GM23338 (cell line): ENCODE measurements around the gene CACNA2D3. TPM values are rescaled to one million over a fixed set of nuclear protein-coding genes. Genes with fewer than 3 reads are reported as not detected.
A peak's percentile ranks its signal among the peaks of the same experiment; 100 is the strongest.

ENCODE experiments used
- ATAC-seq: fragments of 200-7000 bp; cut with Tn5 transposase; 3 replicates; pipeline ENCODE4 v1.9.1; 2020
- DNase-seq: peaks from one replicate; pipeline ENCODE4 v3.0.0-alpha.2; 2015; ENCODE audit warnings: low spot score
- H2AFZ ChIP-seq: fragments of 200-600 bp; sonication (generic); 2 replicates; pipeline ENCODE4 v1.8.0; 2016; ENCODE audit warnings: antibody characterized with exemption, mild to moderate bottlenecking, moderate library complexity
- H3F3A ChIP-seq: fragments of 200-600 bp; sonication (generic); replicated peaks from 2 replicates; pipeline ENCODE4 v1.8.0; 2017; ENCODE audit warnings: antibody characterized with exemption, mixed run types, low read depth
- H3K27ac ChIP-seq: fragments of 200-600 bp; sonication (generic); 2 replicates; pipeline ENCODE4 v1.6.1; 2016; ENCODE audit warnings: low read depth
- H3K27me3 ChIP-seq: fragments of 200-600 bp; sonication (generic); 2 replicates; pipeline ENCODE4 v1.8.0; 2016; ENCODE audit warnings: mild to moderate bottlenecking, mixed run types, moderate library complexity; ENCODE audit not compliant: insufficient read depth
- H3K36me3 ChIP-seq: fragments of 200-600 bp; sonication (generic); 2 replicates; pipeline ENCODE4 v1.8.0; 2016; ENCODE audit warnings: mild to moderate bottlenecking; ENCODE audit not compliant: insufficient read depth
- H3K4me1 ChIP-seq: fragments of 200-600 bp; sonication (generic); 2 replicates; pipeline ENCODE4 v1.8.0; 2016; ENCODE audit warnings: mild to moderate bottlenecking, moderate library complexity; ENCODE audit not compliant: insufficient read depth
- H3K4me2 ChIP-seq: fragments of 200-600 bp; sonication (generic); 2 replicates; pipeline ENCODE4 v1.7.1; 2017; ENCODE audit warnings: mixed run types
- H3K4me3 ChIP-seq: fragments of 200-600 bp; sonication (generic); 2 replicates; pipeline ENCODE4 v1.6.1; 2016; ENCODE audit warnings: mixed run types
- H3K79me2 ChIP-seq: fragments of 200-600 bp; sonication (generic); replicated peaks from 2 replicates; pipeline ENCODE4 v1.8.0; 2017; ENCODE audit warnings: mild to moderate bottlenecking; ENCODE audit not compliant: insufficient read depth
- H3K9me2 ChIP-seq: fragments of 200-600 bp; sonication (generic); 2 replicates; pipeline ENCODE4 v1.8.0; 2017; ENCODE audit not compliant: insufficient read depth
- H4K20me1 ChIP-seq: fragments of 200-600 bp; sonication (generic); replicated peaks from 2 replicates; pipeline ENCODE4 v1.8.0; 2017; ENCODE audit warnings: mild to moderate bottlenecking; ENCODE audit not compliant: insufficient read depth
- H3K27ac Mint-ChIP-seq: 2 replicates; pipeline ENCODE4 v1.8.0; 2020; ENCODE audit warnings: inconsistent platforms, mild to moderate bottlenecking, moderate library complexity, mixed read lengths
- H3K27me3 Mint-ChIP-seq: 3 replicates; pipeline ENCODE4 v1.8.0; 2022; ENCODE audit warnings: low read depth, mild to moderate bottlenecking, moderate library complexity, mixed read lengths, inconsistent platforms; ENCODE audit not compliant: insufficient read depth, poor library complexity
- H3K36me3 Mint-ChIP-seq: 3 replicates; pipeline ENCODE4 v1.8.0; 2021; ENCODE audit warnings: low read depth, mild to moderate bottlenecking, inconsistent platforms, moderate library complexity, mixed read lengths
- H3K4me1 Mint-ChIP-seq: 3 replicates; pipeline ENCODE4 v1.8.0; 2020; ENCODE audit warnings: mild to moderate bottlenecking, inconsistent platforms, mixed read lengths
- H3K4me3 Mint-ChIP-seq: 3 replicates; pipeline ENCODE4 v1.8.0; 2021; ENCODE audit warnings: moderate library complexity, mild to moderate bottlenecking, inconsistent platforms, mixed read lengths
- H3K9me3 Mint-ChIP-seq: 3 replicates; pipeline ENCODE4 v1.8.0; 2020; ENCODE audit warnings: moderate library complexity, mild to moderate bottlenecking, inconsistent platforms, mixed read lengths
- CREB1 ChIP-seq: fragments of 250-450 bp; sonication (Bioruptor Pico); IDR thresholded peaks from 2 replicates; pipeline ENCODE4 v1.5.0; 2020; ENCODE audit warnings: low read depth, mild to moderate bottlenecking, moderate library complexity
- EZH2 ChIP-seq: fragments of 200-600 bp; sonication (generic); IDR thresholded peaks from one replicate; pipeline ENCODE4 v1.8.0; 2017; ENCODE audit warnings: antibody characterized with exemption, mild to moderate bottlenecking, low read depth; ENCODE audit not compliant: unreplicated experiment
- NANOG ChIP-seq: IDR thresholded peaks from 2 replicates; pipeline ENCODE4 v1.6.1; 2016; ENCODE audit warnings: antibody characterized with exemption, borderline replicate concordance
- STAT1 ChIP-seq: IDR thresholded peaks from one replicate; pipeline ENCODE4 v1.6.1; 2016; ENCODE audit warnings: antibody characterized with exemption; ENCODE audit not compliant: unreplicated experiment
- ZNF114 ChIP-seq: fragments of 250-450 bp; sonication (Bioruptor Pico); IDR thresholded peaks from 2 replicates; pipeline ENCODE4 v1.5.0; 2020; ENCODE audit warnings: mild to moderate bottlenecking, moderate library complexity
- polyA plus RNA-seq: library from polyadenylated mRNA; unstranded; fragments of >200 nt; fragmentation: Nextera tagmentation; extraction: Ambion mirVana; gene quantifications from 2 replicates; pipeline ENCODE4 v1.2.1, GENCODE V29; 2016
- total RNA-seq: library from RNA; depleted of rRNA; stranded (reverse); fragments of >200 nt; shearing (Covaris generic); gene quantifications from 2 replicates; pipeline ENCODE4 v1.2.3, GENCODE V29; 2014
- TF ChIP-seq, protein P1 (sequence below): IDR thresholded peaks from 2 replicates; pipeline ENCODE4 v1.6.1; 2016; ENCODE audit warnings: antibody characterized with exemption
- TF ChIP-seq, protein P2 (sequence below): IDR thresholded peaks from one replicate; pipeline ENCODE4 v1.6.1; 2018; ENCODE audit warnings: antibody characterized with exemption; ENCODE audit not compliant: unreplicated experiment
- TF ChIP-seq, protein P3 (sequence below), 2 experiments: fragments of 200-600 bp in 1 of 2; sonication (generic) in 1 of 2; conservative IDR thresholded peaks; 2 replicates each; pipeline versions ENCODE4 v1.5.1 to v1.6.1; 2016 to 2017; ENCODE audit warnings: antibody characterized with exemption in 2 of 2, low read depth in 2 of 2, mild to moderate bottlenecking in 2 of 2, moderate library complexity in 1 of 2

Gene CACNA2D3
- total and polyA plus RNA-seq, 2 experiments from 2014 or later: 2.2 to 2.3 TPM

DNA sequence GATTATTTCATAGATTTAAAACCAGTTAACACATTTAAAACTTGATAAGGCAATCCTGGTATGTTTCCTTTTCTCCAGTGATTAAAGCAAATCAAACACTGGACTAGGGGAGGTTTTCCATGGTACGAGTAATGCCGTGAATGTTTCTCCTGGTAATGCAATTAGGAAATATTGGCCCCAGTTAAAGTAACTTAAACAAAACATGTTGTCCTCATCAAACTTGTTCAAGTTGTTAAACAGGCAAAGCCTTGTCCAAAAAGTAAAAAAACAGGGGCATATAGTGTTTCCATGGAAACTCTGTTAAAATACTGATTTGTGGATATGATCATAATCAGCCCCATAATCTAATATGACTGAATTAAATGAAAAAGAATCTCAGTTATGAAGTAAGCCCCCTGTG lies 818.6 kb downstream of the CACNA2D3 start:
- H4K20me1 ChIP-seq: no peaks in the 10 kb centered on the region
- DNase-seq: no peak
- no peak for ATAC-seq
- Mint-ChIP-seq H3K27ac (no peak overlapping the region), H3K4me1 (peaks cover 19% of the 10 kb centered on the region; the same call in 2 of the 3 replicates), H3K9me3 (no peaks in the 10 kb centered on the region), H3K4me3 (no peak overlapping the region), H3K27me3 (peaks cover 2% of the 10 kb centered on the region), H3K36me3 (no peaks in the 10 kb centered on the region)
- no peak overlapping the region for H2AFZ ChIP-seq
- peaks cover 17% of the 10 kb centered on the region for H3K4me1 ChIP-seq
- H3K36me3 ChIP-seq: no peaks in the 10 kb centered on the region
- H3K4me3 ChIP-seq: no peak overlapping the region
- no peaks in the 10 kb centered on the region for H3K9me2 ChIP-seq
- H3K79me2 ChIP-seq: no peaks in the 10 kb centered on the region
- H3K27ac ChIP-seq: no peak overlapping the region
- TF ChIP-seq CREB1 (CRISPR knock-in tag) (no peak), ZNF114 (no peak), NANOG (no peak), STAT1 (no peak), EZH2 (no peak)
- TF ChIP-seq, protein P1, sequence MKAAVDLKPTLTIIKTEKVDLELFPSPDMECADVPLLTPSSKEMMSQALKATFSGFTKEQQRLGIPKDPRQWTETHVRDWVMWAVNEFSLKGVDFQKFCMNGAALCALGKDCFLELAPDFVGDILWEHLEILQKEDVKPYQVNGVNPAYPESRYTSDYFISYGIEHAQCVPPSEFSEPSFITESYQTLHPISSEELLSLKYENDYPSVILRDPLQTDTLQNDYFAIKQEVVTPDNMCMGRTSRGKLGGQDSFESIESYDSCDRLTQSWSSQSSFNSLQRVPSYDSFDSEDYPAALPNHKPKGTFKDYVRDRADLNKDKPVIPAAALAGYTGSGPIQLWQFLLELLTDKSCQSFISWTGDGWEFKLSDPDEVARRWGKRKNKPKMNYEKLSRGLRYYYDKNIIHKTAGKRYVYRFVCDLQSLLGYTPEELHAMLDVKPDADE: no peak
- TF ChIP-seq, protein P2, sequence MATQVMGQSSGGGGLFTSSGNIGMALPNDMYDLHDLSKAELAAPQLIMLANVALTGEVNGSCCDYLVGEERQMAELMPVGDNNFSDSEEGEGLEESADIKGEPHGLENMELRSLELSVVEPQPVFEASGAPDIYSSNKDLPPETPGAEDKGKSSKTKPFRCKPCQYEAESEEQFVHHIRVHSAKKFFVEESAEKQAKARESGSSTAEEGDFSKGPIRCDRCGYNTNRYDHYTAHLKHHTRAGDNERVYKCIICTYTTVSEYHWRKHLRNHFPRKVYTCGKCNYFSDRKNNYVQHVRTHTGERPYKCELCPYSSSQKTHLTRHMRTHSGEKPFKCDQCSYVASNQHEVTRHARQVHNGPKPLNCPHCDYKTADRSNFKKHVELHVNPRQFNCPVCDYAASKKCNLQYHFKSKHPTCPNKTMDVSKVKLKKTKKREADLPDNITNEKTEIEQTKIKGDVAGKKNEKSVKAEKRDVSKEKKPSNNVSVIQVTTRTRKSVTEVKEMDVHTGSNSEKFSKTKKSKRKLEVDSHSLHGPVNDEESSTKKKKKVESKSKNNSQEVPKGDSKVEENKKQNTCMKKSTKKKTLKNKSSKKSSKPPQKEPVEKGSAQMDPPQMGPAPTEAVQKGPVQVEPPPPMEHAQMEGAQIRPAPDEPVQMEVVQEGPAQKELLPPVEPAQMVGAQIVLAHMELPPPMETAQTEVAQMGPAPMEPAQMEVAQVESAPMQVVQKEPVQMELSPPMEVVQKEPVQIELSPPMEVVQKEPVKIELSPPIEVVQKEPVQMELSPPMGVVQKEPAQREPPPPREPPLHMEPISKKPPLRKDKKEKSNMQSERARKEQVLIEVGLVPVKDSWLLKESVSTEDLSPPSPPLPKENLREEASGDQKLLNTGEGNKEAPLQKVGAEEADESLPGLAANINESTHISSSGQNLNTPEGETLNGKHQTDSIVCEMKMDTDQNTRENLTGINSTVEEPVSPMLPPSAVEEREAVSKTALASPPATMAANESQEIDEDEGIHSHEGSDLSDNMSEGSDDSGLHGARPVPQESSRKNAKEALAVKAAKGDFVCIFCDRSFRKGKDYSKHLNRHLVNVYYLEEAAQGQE: no peak
- TF ChIP-seq, protein P3, sequence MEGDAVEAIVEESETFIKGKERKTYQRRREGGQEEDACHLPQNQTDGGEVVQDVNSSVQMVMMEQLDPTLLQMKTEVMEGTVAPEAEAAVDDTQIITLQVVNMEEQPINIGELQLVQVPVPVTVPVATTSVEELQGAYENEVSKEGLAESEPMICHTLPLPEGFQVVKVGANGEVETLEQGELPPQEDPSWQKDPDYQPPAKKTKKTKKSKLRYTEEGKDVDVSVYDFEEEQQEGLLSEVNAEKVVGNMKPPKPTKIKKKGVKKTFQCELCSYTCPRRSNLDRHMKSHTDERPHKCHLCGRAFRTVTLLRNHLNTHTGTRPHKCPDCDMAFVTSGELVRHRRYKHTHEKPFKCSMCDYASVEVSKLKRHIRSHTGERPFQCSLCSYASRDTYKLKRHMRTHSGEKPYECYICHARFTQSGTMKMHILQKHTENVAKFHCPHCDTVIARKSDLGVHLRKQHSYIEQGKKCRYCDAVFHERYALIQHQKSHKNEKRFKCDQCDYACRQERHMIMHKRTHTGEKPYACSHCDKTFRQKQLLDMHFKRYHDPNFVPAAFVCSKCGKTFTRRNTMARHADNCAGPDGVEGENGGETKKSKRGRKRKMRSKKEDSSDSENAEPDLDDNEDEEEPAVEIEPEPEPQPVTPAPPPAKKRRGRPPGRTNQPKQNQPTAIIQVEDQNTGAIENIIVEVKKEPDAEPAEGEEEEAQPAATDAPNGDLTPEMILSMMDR (conservative IDR thresholded peaks at IDR 0.05; ENCODE audit: low read depth in 2 of 2): no peak
- no peak overlapping the region for H3K4me2 ChIP-seq
- no peaks in the 10 kb centered on the region for H3F3A ChIP-seq
- no peaks in the 10 kb centered on the region for H3K27me3 ChIP-seq

DNA sequence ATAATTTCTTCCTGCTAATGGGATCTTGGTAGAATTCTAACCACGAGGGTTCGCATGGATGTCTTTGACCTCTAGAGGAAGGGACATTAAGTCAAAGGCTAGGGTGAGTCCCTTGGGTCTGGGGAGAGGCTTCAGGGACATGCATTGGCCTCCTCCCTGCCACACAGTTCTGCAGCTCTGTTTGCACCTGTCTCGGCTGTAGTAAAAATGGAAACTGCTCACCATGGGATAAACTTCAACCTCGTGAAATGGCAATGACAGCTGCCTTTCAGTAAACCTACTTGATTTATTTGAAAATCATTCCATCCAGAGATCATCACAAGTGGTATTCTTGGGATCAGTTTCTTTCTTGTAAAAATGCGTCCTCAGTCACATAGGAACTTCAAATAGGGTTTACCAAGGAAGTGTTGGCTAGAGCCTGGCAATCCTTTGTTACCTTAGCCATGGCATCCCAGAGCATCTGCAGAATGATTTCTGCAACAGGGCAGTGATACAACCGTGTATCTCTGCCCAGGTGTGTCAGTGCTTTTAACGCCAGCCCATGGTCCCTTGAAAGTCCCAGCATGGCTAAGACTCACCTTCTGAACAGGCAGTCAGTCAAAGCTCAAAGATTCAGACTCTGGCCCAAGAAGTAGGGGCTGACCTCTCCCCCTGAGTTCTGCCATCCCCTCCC lies 819.5 kb downstream of the CACNA2D3 start:
- 0 out of 2 replicates have a peak overlapping the region, but pooled peaks have one; percentile 44 for H3K27ac Mint-ChIP-seq
- H3K4me1 Mint-ChIP-seq: peaks cover 11% of the 10 kb centered on the region; the same call in 2 of the 3 replicates
- no peaks in the 10 kb centered on the region for H3K79me2 ChIP-seq
- TF ChIP-seq, protein P1: no peak
- TF ChIP-seq, protein P2: no peak
- TF ChIP-seq ZNF114: no peak

More for the DNA sequence above, 819.5 kb downstream of the CACNA2D3 start:
- ATAC-seq (no peak), DNase-seq (no peak)
- Histone ChIP-seq H3K4me3 (no peak overlapping the region), H3K4me1 (peaks cover 9% of the 10 kb centered on the region), H3K36me3 (no peaks in the 10 kb centered on the region), H3K4me2 (no peak overlapping the region), H3K9me2 (no peaks in the 10 kb centered on the region), H3F3A (no peaks in the 10 kb centered on the region), H4K20me1 (no peaks in the 10 kb centered on the region), H3K27ac (no peak overlapping the region), H2AFZ (no peak overlapping the region), H3K27me3 (no peaks in the 10 kb centered on the region)
- Mint-ChIP-seq H3K4me3 (no peak overlapping the region), H3K9me3 (no peaks in the 10 kb centered on the region), H3K36me3 (no peaks in the 10 kb centered on the region), H3K27me3 (no peaks in the 10 kb centered on the region)
